Body of pancreas (tissue), 4 donors: ENCODE data around the gene ARHGAP24.

Experiments used
- POLR2A ChIP-seq, 3 donors: fragments of 450-650 bp; IDR thresholded peaks; one replicate each; pipeline ENCODE4 v1.6.1; 2016; ENCODE audit warnings: antibody characterized with exemption in 3 of 3, mild to moderate bottlenecking in 2 of 3
- TF ChIP-seq, protein P1 (sequence below), 7 experiments: fragments of 450-650 bp in 4 of 7; fragments of 200-600 bp in 3 of 7; sonication (generic) in 3 of 7; IDR thresholded peaks; one replicate each; pipeline ENCODE4 v1.5.1; 2016 to 2019; ENCODE audit warnings: antibody characterized with exemption in 7 of 7

DNA sequence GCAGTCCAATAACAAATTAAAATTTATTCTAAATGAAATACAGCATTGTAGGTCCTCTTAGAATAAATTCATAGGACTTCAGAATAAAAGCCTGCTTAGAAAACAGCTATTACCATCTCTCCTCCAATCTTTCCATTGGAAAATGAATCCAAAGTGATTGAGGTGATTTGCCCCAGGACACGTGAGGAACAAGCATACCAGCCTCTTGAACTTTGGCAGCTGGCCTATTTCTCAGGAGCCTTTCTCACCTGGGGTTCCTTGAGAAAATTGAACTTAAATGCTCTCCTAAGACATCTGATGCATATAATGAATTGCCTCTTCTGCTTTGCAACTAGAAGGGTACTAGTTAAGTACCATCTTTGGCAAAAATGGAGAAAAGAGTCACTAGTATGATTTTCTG lies 13.5 kb downstream of the ARHGAP24 start:
- no peak for TF ChIP-seq POLR2A (IDR thresholded peaks at IDR 0.05)
- TF ChIP-seq, protein P1, sequence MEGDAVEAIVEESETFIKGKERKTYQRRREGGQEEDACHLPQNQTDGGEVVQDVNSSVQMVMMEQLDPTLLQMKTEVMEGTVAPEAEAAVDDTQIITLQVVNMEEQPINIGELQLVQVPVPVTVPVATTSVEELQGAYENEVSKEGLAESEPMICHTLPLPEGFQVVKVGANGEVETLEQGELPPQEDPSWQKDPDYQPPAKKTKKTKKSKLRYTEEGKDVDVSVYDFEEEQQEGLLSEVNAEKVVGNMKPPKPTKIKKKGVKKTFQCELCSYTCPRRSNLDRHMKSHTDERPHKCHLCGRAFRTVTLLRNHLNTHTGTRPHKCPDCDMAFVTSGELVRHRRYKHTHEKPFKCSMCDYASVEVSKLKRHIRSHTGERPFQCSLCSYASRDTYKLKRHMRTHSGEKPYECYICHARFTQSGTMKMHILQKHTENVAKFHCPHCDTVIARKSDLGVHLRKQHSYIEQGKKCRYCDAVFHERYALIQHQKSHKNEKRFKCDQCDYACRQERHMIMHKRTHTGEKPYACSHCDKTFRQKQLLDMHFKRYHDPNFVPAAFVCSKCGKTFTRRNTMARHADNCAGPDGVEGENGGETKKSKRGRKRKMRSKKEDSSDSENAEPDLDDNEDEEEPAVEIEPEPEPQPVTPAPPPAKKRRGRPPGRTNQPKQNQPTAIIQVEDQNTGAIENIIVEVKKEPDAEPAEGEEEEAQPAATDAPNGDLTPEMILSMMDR (IDR thresholded peaks at IDR 0.05): no peak
